GM10248 (cell line): ENCODE measurements around the gene ACTR3.

Experiments used
- CTCF ChIA-PET: fragments of 300-600 bp; sonication (Branson Sonifier 250); formaldehyde crosslinking; extraction: SDS; loops from one replicate; lab custom pipeline; 2021; ENCODE audit warnings: antibody characterized with exemption; lab: Yijun Ruan, JAX
- POLR2A ChIA-PET: fragments of 350-650 bp; sonication (Branson Sonifier 250); formaldehyde crosslinking; extraction: SDS; loops from one replicate; lab custom pipeline; 2020; ENCODE audit warnings: antibody characterized with exemption; lab: Yijun Ruan, JAX
- DNase-seq: peaks from one replicate; pipeline ENCODE4 v3.0.0; 2012; ENCODE audit errors: extremely low spot score
- TF ChIP-seq, protein P1 (sequence below): IDR thresholded peaks from 2 replicates; pipeline ENCODE4 v1.5.1; 2012; ENCODE audit warnings: mild to moderate bottlenecking, low read depth; ENCODE audit errors: extremely low read depth, missing control alignments, control extremely low read depth

The ACTR3 gene

GRCh38 chr2:113847144-113847543, 42.7 kb upstream of the ACTR3 start:
- CTCF ChIA-PET, result interaction anchor here (2.0 kb wide), 1 partner anchor 10 kb away, joined by 4 read pairs; no protein-coding TSS in a partner anchor
- POLR2A ChIA-PET, result no interaction called here
- no peak for DNase-seq
- TF ChIP-seq, protein P1, sequence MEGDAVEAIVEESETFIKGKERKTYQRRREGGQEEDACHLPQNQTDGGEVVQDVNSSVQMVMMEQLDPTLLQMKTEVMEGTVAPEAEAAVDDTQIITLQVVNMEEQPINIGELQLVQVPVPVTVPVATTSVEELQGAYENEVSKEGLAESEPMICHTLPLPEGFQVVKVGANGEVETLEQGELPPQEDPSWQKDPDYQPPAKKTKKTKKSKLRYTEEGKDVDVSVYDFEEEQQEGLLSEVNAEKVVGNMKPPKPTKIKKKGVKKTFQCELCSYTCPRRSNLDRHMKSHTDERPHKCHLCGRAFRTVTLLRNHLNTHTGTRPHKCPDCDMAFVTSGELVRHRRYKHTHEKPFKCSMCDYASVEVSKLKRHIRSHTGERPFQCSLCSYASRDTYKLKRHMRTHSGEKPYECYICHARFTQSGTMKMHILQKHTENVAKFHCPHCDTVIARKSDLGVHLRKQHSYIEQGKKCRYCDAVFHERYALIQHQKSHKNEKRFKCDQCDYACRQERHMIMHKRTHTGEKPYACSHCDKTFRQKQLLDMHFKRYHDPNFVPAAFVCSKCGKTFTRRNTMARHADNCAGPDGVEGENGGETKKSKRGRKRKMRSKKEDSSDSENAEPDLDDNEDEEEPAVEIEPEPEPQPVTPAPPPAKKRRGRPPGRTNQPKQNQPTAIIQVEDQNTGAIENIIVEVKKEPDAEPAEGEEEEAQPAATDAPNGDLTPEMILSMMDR, result no peak

GRCh38 chr2:113848758-113849415, 41.0 kb upstream of the ACTR3 start:
- DNase-seq, result peak; percentile 32
- CTCF ChIA-PET, result no interaction called here
- POLR2A ChIA-PET, result no interaction called here
- TF ChIP-seq, protein P1, result no peak

- ChIA-PET POLR2A (no interaction called here), CTCF (interaction anchor here (0.6 to 0.9 kb wide), 2 partner anchors 10 to 15 kb away, joined by 3 read pairs; no protein-coding TSS in a partner anchor)
- no peak for DNase-seq
- TF ChIP-seq, protein P1, result no peak
These were observed 39.2 kb upstream of the ACTR3 start for GRCh38 chr2:113850687-113851086.

DNA sequence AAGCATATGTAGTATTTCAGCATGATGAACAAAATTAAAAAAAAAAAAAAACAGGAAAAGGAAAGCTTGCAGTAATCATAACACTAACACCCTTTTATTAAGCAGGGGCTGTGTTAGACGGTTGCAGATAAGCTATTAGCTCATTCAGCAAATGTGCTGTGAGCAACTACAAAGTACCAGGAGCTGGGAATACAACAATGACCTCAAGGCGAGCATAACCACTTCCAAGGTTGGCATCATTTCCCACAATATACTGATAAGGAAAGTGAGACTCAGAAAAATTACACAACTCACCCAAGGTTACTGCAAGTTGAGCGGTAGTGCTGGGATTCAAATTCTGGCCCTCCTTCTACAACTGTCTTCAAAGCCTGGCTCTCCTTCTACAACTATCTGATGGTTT, 38.2 kb upstream of the ACTR3 start:
- DNase-seq, result no peak
- TF ChIP-seq, protein P1, result no peak
- POLR2A ChIA-PET, result no interaction called here
- CTCF ChIA-PET, result interaction anchor here (0.9 kb wide), 1 partner anchor 36 kb away, joined by 3 read pairs; no protein-coding TSS in a partner anchor

GRCh38 chr2:113854208-113854607, 35.7 kb upstream of the ACTR3 start:
- CTCF ChIA-PET, result interaction anchor here (1.0 to 1.7 kb wide), 2 partner anchors 9 to 33 kb away, joined by 3 to 4 read pairs; no protein-coding TSS in a partner anchor
- DNase-seq, result no peak
- TF ChIP-seq, protein P1, result no peak
- POLR2A ChIA-PET, result no interaction called here

DNA sequence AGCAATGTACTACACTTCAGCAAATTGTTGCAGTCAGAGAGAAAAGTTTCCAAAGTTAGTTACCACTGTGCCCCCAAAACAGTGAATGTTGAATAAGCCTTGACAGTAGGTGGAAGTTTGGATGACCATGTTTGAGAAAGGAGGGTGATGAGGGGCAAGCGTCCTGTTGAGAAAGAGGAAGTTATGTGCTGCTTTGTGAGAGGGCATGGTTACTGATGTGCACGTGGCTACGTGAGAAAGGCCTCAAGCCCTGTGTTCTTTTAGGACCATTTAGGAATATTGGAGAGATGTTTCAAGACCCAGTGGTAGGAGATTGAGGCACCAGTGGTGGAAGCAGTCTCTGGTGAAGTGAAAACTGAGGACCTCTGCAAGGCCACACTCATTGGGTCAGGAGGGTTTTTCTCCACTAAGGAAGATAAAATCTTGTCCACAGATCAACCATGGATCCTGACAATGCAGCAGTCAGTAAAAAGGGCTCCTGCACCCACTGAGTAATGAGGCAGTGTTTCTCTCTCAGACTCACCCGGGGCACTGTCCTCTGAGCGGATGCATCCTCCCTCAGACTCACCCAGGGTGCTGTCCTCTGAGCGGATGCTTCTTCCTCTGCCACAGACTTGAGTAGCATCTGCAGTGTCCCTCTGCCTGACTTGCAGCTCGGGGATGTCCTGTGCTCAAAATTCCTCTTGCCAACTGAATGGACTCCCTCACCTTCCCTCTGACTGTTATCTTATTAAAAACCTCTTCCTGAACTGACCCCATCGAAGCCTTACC, 34.7 kb upstream of the ACTR3 start:
- DNase-seq, result no peak
- TF ChIP-seq, protein P1, result no peak
- POLR2A ChIA-PET, result no interaction called here
- CTCF ChIA-PET, result interaction anchor here (1.7 kb wide), 1 partner anchor 10 kb away, joined by 4 read pairs; no protein-coding TSS in a partner anchor
